Measurements from ENCODE around the gene MBD6.
"Not testable (repeated sequence)": the region's sequence is repeated elsewhere in the genome, so short reads cannot be mapped to it uniquely, and the experiment has no call there.

Gene MBD6

GRCh38 chr12:57488402-57489156 lies 34.0 kb upstream of the MBD6 start:
- no peak for DNase-seq (ENCODE audit: low spot score)

- DNase-seq (ENCODE audit: low spot score) = no peak
Measured at GRCh38 chr12:57489157-57489641, 33.4 kb upstream of the MBD6 start.

GRCh38 chr12:57490126-57490525 lies 32.5 kb upstream of the MBD6 start:
- no peak for DNase-seq (ENCODE audit: low spot score)

GRCh38 chr12:57491393-57492280 lies 31.0 kb upstream of the MBD6 start:
- DNase-seq (ENCODE audit: low spot score) = no peak

GRCh38 chr12:57495051-57495701 lies 27.4 kb upstream of the MBD6 start:
- not testable (repeated sequence) for DNase-seq (ENCODE audit: low spot score)

GRCh38 chr12:57496822-57497221 lies 25.8 kb upstream of the MBD6 start:
- DNase-seq (ENCODE audit: low spot score) = no peak

- no peak for DNase-seq (ENCODE audit: low spot score)
Measured at GRCh38 chr12:57497223-57498131, 25.1 kb upstream of the MBD6 start.

GRCh38 chr12:57498132-57498502 lies 24.5 kb upstream of the MBD6 start:
- DNase-seq (ENCODE audit: low spot score) = no peak

- DNase-seq (ENCODE audit: low spot score) = no peak
Measured at GRCh38 chr12:57498571-57498970, 24.1 kb upstream of the MBD6 start.

GRCh38 chr12:57500213-57500612 lies 22.4 kb upstream of the MBD6 start:
- no peak for DNase-seq (ENCODE audit: low spot score)

GRCh38 chr12:57502311-57502969 lies 20.2 kb upstream of the MBD6 start:
- DNase-seq (ENCODE audit: low spot score) = not testable (repeated sequence)

GRCh38 chr12:57506541-57506940 lies 16.1 kb upstream of the MBD6 start:
- DNase-seq (ENCODE audit: low spot score) = not testable (repeated sequence)

- not testable (repeated sequence) for DNase-seq (ENCODE audit: low spot score)
Measured at GRCh38 chr12:57507796-57508195, 14.8 kb upstream of the MBD6 start.

GRCh38 chr12:57511161-57511560 lies 11.5 kb upstream of the MBD6 start:
- DNase-seq (ENCODE audit: low spot score) = no peak

- DNase-seq (ENCODE audit: low spot score) = no peak
Measured at GRCh38 chr12:57511588-57512325, 10.9 kb upstream of the MBD6 start.

- no peak for DNase-seq (ENCODE audit: low spot score)
Measured at GRCh38 chr12:57512665-57513064, 10.0 kb upstream of the MBD6 start.

GRCh38 chr12:57513266-57513665 lies 9.4 kb upstream of the MBD6 start:
- no peak for DNase-seq (ENCODE audit: low spot score)

- DNase-seq (ENCODE audit: low spot score) = not testable (repeated sequence)
Measured at GRCh38 chr12:57513677-57514076, 8.9 kb upstream of the MBD6 start.

- not testable (repeated sequence) for DNase-seq (ENCODE audit: low spot score)
Measured at GRCh38 chr12:57514246-57514645, 8.4 kb upstream of the MBD6 start.

- DNase-seq (ENCODE audit: low spot score) = no peak
Measured at GRCh38 chr12:57514720-57515407, 7.8 kb upstream of the MBD6 start.

All from CD4-positive, alpha-beta T cell treated with Interleukin-15 for 4 hours (primary cell).